ENCODE results near the gene HSD17B11.
"Not testable (repeated sequence)": the region's sequence is repeated elsewhere in the genome, so short reads cannot be mapped to it uniquely, and the experiment has no call there.

The HSD17B11 gene

DNA sequence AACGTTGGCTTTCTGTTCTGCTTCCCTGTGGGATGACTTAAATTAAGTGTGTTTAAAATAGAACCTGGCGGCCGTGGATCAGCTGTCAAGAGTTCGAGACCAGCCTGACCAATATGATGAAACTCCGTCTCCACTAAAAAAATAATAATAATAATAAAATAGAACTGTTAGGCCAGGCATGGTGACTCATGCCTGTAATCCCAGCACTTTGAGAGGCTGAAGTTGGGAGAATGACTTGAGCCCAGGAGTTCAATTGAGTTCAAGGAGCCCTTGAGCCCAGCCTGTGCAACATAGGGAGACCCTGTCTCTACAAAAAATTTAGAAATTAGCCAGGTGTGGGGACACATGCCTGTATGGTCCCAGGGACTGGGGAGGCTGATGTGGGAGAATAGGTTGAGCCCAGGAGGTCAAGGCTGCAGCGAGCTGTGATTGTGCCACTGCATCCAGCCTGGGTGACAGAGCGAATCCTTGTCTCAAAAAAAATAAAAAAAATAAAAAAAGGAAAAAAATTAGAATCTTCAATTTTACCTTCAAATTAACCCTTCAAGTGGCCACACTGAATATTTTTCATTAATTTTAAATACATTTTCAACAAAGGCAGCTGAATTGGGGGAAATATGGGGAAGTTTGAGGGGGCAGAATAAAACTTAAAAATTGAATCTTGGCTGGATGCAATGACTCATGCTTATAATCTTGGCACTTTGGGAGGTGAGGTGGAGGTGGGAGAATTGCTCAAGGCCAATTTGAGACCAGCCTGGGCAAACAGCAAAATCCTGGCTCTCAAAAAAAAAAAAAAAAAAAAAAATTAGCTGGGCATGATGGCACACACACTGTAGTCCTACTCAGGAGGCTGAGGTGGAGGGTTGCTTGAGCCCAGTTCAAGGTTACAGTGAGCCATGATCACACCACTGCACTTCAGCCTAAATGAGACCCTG, 36.6 kb downstream of the HSD17B11 start:
- Mint-ChIP-seq H3K4me1 (ENCODE audit: low read depth) (no peaks in the 10 kb centered on the region), H3K4me3 (no peak overlapping the region), H3K36me3 (peaks cover 12% of the 10 kb centered on the region), H3K27me3 (no peaks in the 10 kb centered on the region), H3K27ac (no peak overlapping the region), H3K9me3 (ENCODE audit: low read depth) (no peaks in the 10 kb centered on the region)

DNA sequence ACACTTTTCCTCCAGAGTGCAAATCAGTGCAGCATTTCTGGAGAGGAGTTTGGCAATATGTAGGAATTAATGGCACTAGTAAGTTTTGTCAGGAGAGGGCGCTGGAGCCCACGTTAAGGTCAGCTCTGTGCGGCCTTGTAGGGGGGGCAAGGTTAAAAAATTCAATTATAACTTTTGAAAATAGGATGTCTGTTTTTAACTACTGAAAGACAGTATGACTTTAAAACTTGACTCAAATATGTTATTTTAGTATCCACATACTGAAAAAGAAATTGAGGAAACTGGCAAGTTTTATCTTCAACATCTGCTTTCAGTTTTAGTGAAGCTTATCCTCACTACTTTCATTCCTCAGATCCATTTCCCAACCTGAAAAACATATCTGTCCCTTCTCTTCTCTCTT, 37.4 kb downstream of the HSD17B11 start:
- Mint-ChIP-seq H3K4me3 (no peak overlapping the region), H3K36me3 (peaks cover 9% of the 10 kb centered on the region), H3K4me1 (ENCODE audit: low read depth) (no peaks in the 10 kb centered on the region), H3K27ac (no peak overlapping the region), H3K9me3 (ENCODE audit: low read depth) (no peaks in the 10 kb centered on the region), H3K27me3 (no peaks in the 10 kb centered on the region)

DNA sequence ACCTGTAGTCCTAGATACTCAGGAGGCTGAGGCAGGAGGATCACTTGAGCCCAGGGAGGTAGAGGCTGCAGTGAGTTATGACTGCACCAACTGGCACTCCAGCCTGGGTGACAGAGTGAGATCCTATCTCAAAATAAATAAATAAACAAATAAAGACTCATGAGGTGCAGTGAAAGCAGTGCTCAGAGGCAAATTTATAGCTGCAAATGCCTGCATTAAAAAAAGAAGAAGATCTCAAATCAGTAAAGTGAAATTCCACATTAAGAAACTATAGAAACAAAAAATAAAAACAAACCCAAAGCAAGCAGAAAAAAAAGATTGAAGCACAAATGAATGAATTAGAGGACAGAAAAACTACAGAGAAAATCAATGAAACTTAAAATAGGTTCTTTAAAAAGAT, 45.8 kb downstream of the HSD17B11 start:
- H3K4me1 Mint-ChIP-seq (ENCODE audit: low read depth), result no peaks in the 10 kb centered on the region
- peaks cover 36% of the 10 kb centered on the region for H3K36me3 Mint-ChIP-seq
- no peak overlapping the region for H3K27ac Mint-ChIP-seq
- H3K27me3 Mint-ChIP-seq, result no peaks in the 10 kb centered on the region
- peaks cover 10% of the 10 kb centered on the region for H3K9me3 Mint-ChIP-seq (ENCODE audit: low read depth)
- no peak overlapping the region for H3K4me3 Mint-ChIP-seq

DNA sequence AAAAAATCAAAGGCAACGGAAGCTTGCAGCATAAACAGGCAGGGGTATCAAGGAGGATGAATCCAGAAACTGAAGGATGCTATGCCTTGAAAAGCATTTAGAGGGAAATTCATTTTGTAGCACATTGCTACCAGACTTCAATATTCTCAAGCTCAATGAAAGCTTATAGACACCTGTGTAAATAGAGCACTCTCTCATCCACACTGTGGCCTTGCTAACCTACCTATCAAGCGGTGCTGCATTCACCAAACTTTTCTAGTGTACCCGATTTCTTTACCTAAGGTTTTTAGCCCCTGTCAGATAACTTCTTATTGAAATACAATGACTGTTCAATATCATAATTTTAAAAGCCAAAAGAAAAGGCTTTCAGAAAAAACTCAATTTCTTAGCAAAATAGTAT, 48.1 kb downstream of the HSD17B11 start:
- Mint-ChIP-seq H3K27ac (no peak overlapping the region), H3K36me3 (peaks cover 52% of the 10 kb centered on the region), H3K9me3 (ENCODE audit: low read depth) (peaks cover 12% of the 10 kb centered on the region), H3K27me3 (no peaks in the 10 kb centered on the region), H3K4me3 (no peak overlapping the region), H3K4me1 (ENCODE audit: low read depth) (no peaks in the 10 kb centered on the region)

DNA sequence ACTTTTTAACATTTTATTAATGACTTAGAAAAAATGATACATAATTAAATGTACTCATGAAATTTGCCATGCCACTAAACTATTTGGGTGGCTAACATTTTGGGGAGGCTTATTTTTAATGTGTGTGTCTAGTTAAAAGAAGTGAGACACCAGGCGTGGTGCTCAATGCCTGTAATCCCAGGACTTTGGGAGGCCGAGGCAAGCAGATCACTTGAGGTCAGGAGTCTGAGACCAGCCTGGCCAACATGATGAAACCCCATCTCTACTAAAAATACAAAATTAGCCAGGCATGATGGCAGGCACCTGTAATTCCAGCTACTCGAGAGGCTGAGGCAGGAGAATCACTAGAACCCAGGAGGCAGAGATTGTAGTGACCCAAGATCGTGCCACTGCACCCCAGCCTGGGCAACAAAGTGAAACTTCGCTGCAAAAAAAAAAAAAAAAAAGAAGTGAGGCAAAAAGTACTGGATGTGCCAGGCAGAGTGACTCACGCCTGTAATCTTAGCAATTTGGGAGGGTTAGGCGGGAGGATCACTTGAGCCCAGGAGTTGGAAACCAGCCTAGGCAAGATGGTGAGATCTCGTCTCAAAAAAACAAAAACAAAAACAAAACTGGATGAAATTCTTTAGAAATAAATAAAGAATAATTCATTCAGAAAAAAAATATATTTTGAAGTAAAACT, 48.9 kb downstream of the HSD17B11 start:
- peaks cover 16% of the 10 kb centered on the region for H3K9me3 Mint-ChIP-seq (ENCODE audit: low read depth)
- not testable (repeated sequence) for H3K4me3 Mint-ChIP-seq; H3K27ac Mint-ChIP-seq; H3K27me3 Mint-ChIP-seq; H3K4me1 Mint-ChIP-seq (ENCODE audit: low read depth)
- H3K36me3 Mint-ChIP-seq, result peaks cover 56% of the 10 kb centered on the region

DNA sequence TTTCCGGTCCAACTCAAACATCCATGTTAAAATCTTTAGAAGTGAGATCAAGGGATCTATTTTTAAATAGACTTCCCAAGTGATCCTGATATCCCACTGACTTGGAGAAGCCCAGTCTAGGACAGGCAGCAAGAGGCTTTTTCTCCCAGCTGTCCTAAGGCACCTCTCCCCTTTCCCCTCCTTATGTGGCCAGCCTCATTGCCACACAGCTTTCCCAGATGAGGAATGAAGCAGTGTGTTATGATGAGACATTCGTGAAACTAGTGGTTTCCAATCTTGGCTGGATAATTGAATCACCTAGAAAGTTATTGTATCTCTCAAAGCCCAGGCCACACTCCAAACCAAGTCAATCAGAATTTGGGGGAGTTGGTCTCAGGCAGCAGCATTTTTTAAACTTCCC, 51.5 kb downstream of the HSD17B11 start:
- Mint-ChIP-seq H3K4me3 (no peak overlapping the region), H3K27ac (no peak overlapping the region), H3K27me3 (no peaks in the 10 kb centered on the region), H3K9me3 (ENCODE audit: low read depth) (peaks cover 9% of the 10 kb centered on the region), H3K36me3 (peaks cover 54% of the 10 kb centered on the region), H3K4me1 (ENCODE audit: low read depth) (no peaks in the 10 kb centered on the region)

DNA sequence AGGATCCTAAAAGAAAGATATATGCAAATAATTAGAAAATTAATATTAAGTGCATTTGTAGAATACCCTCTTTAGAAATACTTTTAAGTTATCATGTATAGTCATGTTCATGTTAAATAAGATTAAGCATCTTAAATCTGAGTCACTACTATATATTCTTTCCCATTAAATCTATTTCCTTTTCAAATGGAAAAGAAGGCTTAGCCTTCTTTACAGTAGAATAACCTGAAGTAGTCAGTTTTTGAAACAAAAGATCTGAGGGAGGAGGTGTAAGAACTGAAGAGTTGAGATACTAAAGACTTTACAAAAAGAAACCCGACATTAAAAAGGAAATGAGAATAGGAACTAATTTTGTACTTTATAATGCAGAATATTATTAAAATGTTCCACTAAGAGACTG, 53.6 kb downstream of the HSD17B11 start:
- no peak overlapping the region for H3K4me3 Mint-ChIP-seq
- peaks cover 18% of the 10 kb centered on the region for H3K9me3 Mint-ChIP-seq (ENCODE audit: low read depth)
- H3K4me1 Mint-ChIP-seq (ENCODE audit: low read depth), result no peaks in the 10 kb centered on the region
- no peaks in the 10 kb centered on the region for H3K27me3 Mint-ChIP-seq
- no peak overlapping the region for H3K27ac Mint-ChIP-seq
- peaks cover 43% of the 10 kb centered on the region for H3K36me3 Mint-ChIP-seq

DNA sequence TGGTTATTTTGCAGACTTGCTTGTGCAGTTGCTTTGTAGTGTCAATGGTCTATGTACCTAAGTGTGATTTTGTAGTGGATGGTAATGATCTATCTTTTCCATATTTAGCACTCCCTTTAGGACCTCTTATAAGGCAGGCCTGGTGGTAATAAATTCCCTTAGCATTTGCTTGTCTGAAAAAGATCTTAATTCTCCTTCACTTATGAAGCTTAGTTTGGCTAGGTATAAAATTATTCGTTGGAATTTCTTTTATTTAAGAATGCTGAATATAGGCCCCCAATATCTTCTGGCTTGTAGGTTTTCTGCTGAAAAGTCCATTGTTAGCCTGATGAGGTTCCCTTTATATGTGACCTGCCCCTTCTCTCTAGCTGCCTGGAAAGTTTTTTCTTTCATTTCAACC, 57.7 kb downstream of the HSD17B11 start:
- Mint-ChIP-seq H3K27me3 (no peaks in the 10 kb centered on the region), H3K4me1 (ENCODE audit: low read depth) (no peaks in the 10 kb centered on the region), H3K27ac (no peak overlapping the region), H3K9me3 (ENCODE audit: low read depth) (peaks cover 42% of the 10 kb centered on the region), H3K36me3 (peaks cover 31% of the 10 kb centered on the region), H3K4me3 (no peak overlapping the region)

DNA sequence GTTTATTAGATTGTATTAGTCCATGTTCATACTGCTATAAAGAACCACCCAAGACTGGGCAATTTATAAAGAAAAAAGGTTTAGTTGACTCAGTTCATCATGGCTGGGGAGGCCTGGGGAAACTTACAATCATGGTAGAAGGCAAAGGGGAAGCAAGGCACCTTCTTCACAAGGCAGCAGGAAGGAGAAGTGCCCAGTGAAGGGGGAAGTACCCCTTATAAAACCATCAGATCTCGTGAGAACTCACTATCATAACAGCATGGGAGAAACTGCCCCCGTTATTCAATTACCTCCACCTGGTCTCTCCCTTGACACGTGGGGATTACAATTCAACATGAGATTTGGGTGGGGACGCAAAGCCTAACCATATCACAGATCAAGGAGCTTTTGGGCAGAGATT, 60.2 kb downstream of the HSD17B11 start:
- H3K9me3 Mint-ChIP-seq (ENCODE audit: low read depth), result peaks cover 35% of the 10 kb centered on the region

DNA sequence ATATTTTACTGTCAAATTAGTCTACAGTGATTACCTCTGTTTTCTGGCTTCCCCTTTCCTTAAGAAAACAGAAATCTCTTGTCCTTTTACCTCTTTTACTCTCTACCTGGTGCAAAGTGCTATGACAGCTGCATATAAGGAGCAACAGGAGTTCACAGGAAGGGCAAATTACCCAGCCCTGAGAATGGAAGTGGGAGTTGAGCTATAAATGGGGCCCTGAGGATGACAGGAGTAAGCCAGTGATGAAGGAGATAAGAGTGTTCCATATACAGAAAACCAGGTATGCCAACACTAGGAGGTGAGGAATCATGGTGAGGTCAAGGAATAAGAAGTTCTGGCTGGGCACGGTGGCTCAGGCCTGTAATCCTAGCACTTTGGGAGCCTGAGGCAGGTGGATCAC, 63.9 kb downstream of the HSD17B11 start:
- no peaks in the 10 kb centered on the region for H3K27me3 Mint-ChIP-seq
- no peak overlapping the region for H3K27ac Mint-ChIP-seq
- no peaks in the 10 kb centered on the region for H3K4me1 Mint-ChIP-seq (ENCODE audit: low read depth)
- peaks cover 24% of the 10 kb centered on the region for H3K9me3 Mint-ChIP-seq (ENCODE audit: low read depth)
- no peak overlapping the region for H3K4me3 Mint-ChIP-seq
- H3K36me3 Mint-ChIP-seq, result peaks cover 7% of the 10 kb centered on the region

More for the DNA sequence above, 60.2 kb downstream of the HSD17B11 start:
- Mint-ChIP-seq H3K4me1 (ENCODE audit: low read depth) (no peaks in the 10 kb centered on the region), H3K27me3 (no peaks in the 10 kb centered on the region), H3K4me3 (no peak overlapping the region), H3K36me3 (peaks cover 18% of the 10 kb centered on the region), H3K27ac (no peak overlapping the region)

DNA sequence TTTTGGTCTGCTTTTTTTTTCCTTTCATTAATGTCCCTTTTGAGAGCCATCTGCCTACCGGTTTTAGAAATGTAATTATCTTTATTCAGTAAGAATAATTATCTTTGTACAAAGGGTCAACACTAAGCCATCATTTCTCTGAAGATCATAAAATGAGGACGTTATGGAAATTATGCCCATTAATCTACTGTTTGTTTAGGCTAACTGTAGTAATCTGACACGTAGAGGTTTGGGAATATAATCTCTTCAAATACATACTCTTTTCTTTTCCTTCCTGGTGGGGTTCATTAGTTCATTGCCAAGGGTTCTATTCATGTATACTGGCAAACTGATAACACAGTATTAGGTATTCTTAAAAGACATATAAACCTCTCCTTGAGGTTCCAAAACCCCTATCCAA, 64.5 kb downstream of the HSD17B11 start:
- H3K36me3 Mint-ChIP-seq, result peaks cover 3% of the 10 kb centered on the region
- no peak overlapping the region for H3K27ac Mint-ChIP-seq
- H3K9me3 Mint-ChIP-seq (ENCODE audit: low read depth), result peaks cover 20% of the 10 kb centered on the region
- H3K4me3 Mint-ChIP-seq, result no peak overlapping the region
- H3K27me3 Mint-ChIP-seq, result no peaks in the 10 kb centered on the region
- no peaks in the 10 kb centered on the region for H3K4me1 Mint-ChIP-seq (ENCODE audit: low read depth)

DNA sequence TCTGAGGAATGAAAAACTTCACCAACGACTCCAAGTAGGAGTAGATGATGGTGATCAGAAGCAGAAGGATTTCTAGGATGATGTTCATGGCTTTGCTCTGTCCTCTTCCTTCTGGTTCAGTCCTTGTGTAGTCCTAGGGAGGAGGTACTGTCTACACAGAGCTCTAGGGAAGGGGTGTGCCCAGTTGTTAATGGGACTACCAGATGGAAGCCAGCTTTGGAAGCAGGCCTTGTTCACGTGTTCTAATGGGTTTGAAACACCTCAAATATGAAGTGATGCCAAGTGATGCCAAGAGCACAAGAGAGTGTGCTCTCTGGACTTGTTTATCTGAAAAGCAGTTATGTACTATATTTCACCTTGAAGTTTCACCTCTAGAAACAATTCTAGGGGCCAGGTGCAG, 68.2 kb downstream of the HSD17B11 start, which contains the start of gene HSD17B13:
HSD17B13 (minus strand) TSS at position 129 of the 400 bp plus-strand sequence; CDS start at position 88, 41 bp downstream.
- Mint-ChIP-seq H3K4me1 (ENCODE audit: low read depth) (no peaks in the 10 kb centered on the region), H3K36me3 (no peaks in the 10 kb centered on the region), H3K9me3 (ENCODE audit: low read depth) (no peaks in the 10 kb centered on the region), H3K27ac (no peak within 1 kb of the TSS), H3K27me3 (no peaks in the 10 kb centered on the region), H3K4me3 (no peak within 1 kb of the TSS)

DNA sequence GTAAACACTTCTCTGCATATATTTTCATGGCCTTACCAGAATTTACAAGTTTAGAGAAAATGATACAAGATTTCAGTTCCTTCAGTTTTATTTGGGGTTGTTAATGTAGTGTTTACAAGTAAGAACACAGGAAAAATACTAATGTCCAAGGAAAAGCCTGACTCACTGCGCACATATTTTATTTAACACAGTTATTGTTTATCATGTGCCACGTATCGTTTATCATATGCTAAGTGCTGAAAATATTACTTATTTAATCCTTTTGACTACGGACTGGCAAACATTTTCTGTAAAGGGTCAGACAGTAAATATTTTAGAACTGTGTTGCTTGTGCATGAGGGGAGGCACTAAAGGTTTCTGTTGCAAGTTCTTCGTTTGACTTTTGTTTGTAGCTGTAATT, 69.1 kb downstream of the HSD17B11 start:
- Mint-ChIP-seq H3K27me3 (no peaks in the 10 kb centered on the region), H3K27ac (no peak overlapping the region), H3K4me1 (ENCODE audit: low read depth) (no peaks in the 10 kb centered on the region), H3K36me3 (no peaks in the 10 kb centered on the region), H3K4me3 (no peak overlapping the region), H3K9me3 (ENCODE audit: low read depth) (no peaks in the 10 kb centered on the region)

DNA sequence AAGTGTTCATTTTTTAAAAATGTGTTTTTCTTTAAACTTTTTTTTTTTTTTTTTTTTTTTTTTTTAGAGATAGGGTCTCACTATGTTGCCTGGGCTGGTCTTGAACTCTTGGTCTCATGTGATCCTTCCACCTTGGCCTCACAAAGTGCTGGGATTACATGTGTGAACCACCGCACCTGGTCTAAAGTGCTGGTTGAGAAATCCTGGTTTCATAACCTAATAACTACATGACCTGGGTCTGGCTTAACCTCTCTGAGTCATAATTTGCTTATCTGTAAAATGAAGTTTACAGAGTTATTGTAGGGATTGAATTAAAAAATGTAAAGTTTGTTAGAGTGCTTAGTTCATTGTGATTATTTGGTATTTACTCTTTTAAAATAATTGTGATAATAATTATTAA, 73.5 kb downstream of the HSD17B11 start:
- no peaks in the 10 kb centered on the region for H3K27me3 Mint-ChIP-seq
- no peak overlapping the region for H3K4me3 Mint-ChIP-seq
- H3K4me1 Mint-ChIP-seq (ENCODE audit: low read depth), result no peaks in the 10 kb centered on the region
- no peak overlapping the region for H3K27ac Mint-ChIP-seq
- peaks cover 7% of the 10 kb centered on the region for H3K36me3 Mint-ChIP-seq
- H3K9me3 Mint-ChIP-seq (ENCODE audit: low read depth), result no peaks in the 10 kb centered on the region

DNA sequence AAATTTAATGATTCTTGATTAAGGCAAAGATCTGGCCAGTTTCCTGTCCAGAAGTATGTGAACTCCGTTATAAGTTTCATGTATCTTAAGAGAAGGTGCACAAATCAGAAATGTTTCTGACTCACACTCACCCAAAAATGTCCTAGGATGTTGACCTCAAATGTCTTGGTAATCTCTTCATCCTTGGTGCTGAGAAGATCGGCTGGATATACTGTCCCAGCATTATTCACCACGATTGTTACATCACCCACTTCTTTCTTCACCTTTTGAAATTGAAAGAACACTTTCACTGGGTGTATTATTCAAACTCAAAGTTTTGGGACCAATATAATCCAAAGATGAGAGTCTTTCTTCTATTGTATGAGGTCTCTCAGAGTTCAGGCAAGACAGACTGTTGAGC, 74.0 kb downstream of the HSD17B11 start:
- Mint-ChIP-seq H3K9me3 (ENCODE audit: low read depth) (no peaks in the 10 kb centered on the region), H3K27me3 (no peaks in the 10 kb centered on the region), H3K4me3 (no peak overlapping the region), H3K36me3 (peaks cover 7% of the 10 kb centered on the region), H3K27ac (no peak overlapping the region), H3K4me1 (ENCODE audit: low read depth) (no peaks in the 10 kb centered on the region)
